CD4-positive, alpha-beta T cell (primary cell): ENCODE data around the gene POLR3H. TPM values are rescaled to one million over a fixed set of nuclear protein-coding genes. Genes with fewer than 3 reads are reported as not detected.

Experiments
- ATAC-seq: fragments of 200-7000 bp; cut with Tn5 transposase; one replicate; pipeline ENCODE4 v1.10.0; 2022; ENCODE audit warnings: mild to moderate bottlenecking; ENCODE audit not compliant: poor library complexity
- CTCF ChIA-PET: fragments of 350-600 bp; sonication (Branson Sonifier 250); formaldehyde crosslinking; loops from one replicate; lab custom pipeline; 2021; ENCODE audit warnings: antibody characterized with exemption, inconsistent platforms; lab: Charles Lee
- POLR2A ChIA-PET: fragments of 350-600 bp; sonication (Branson Sonifier 250); formaldehyde crosslinking; loops from one replicate; lab custom pipeline; 2021; ENCODE audit warnings: antibody characterized with exemption, inconsistent platforms; lab: Charles Lee
- DNase-seq, 14 experiments: peaks; one replicate each; pipeline ENCODE4 v3.0.0-alpha.2; 2013 to 2020; ENCODE audit warnings: mixed read lengths in 2 of 14
- H3K27ac ChIP-seq, 2 donors: one replicate each; pipeline versions ENCODE4 v1.5.1 to v1.7.0; 2013; ENCODE audit warnings: low read length in 2 of 2, low read depth in 1 of 2, mild to moderate bottlenecking in 1 of 2
- H3K27me3 ChIP-seq, 2 experiments: 1 replicate in 1 of 2; 2 replicates in 1 of 2; pipeline versions ENCODE4 v1.6.1 to v1.7.0; 2013; ENCODE audit warnings: low read length in 2 of 2, control low read depth in 1 of 2, mild to moderate bottlenecking in 1 of 2, moderate library complexity in 1 of 2; ENCODE audit not compliant: insufficient read depth in 2 of 2, control insufficient read depth in 1 of 2
- H3K36me3 ChIP-seq: one replicate; pipeline ENCODE4 v1.6.1; 2013; ENCODE audit warnings: low read length, control low read depth; ENCODE audit not compliant: insufficient read depth
- H3K4me1 ChIP-seq: one replicate; pipeline ENCODE4 v1.6.1; 2013; ENCODE audit warnings: low read length, control low read depth; ENCODE audit not compliant: insufficient read depth
- H3K4me3 ChIP-seq: one replicate; pipeline ENCODE4 v1.5.1; 2013; ENCODE audit warnings: mild to moderate bottlenecking, low read length, moderate library complexity
- H3K9me3 ChIP-seq, 2 experiments: 1 replicate in 1 of 2; 2 replicates in 1 of 2; pipeline versions ENCODE4 v1.6.1 to v1.7.0; 2013; ENCODE audit warnings: low read length in 2 of 2, mild to moderate bottlenecking in 2 of 2, control low read depth in 1 of 2, moderate library complexity in 1 of 2; ENCODE audit not compliant: control insufficient read depth in 1 of 2, insufficient read depth in 1 of 2
- H3K27ac Mint-ChIP-seq: one replicate; pipeline ENCODE4 v1.8.0; 2020; ENCODE audit warnings: mixed read lengths
- H3K27me3 Mint-ChIP-seq: one replicate; pipeline ENCODE4 v1.8.0; 2021; ENCODE audit warnings: mixed read lengths
- H3K36me3 Mint-ChIP-seq: one replicate; pipeline ENCODE4 v1.8.0; 2021; ENCODE audit warnings: low read depth, mixed read lengths
- H3K4me1 Mint-ChIP-seq: one replicate; pipeline ENCODE4 v1.8.0; 2021; ENCODE audit warnings: low read depth, mixed read lengths
- H3K4me3 Mint-ChIP-seq: one replicate; pipeline ENCODE4 v1.8.0; 2020; ENCODE audit warnings: mild to moderate bottlenecking, mixed read lengths
- H3K9me3 Mint-ChIP-seq: one replicate; pipeline ENCODE4 v1.8.0; 2020; ENCODE audit warnings: mixed read lengths
- CTCF ChIP-seq: fragments of 200-600 bp; IDR thresholded peaks from one replicate; pipeline ENCODE4 v1.8.0; 2022; ENCODE audit warnings: antibody characterized with exemption, mild to moderate bottlenecking
- intact Hi-C, 2 experiments: fragments of 100-400 bp; cut with DNase I in 1 of 2; cut with micrococcal nuclease in 1 of 2; formaldehyde crosslinking; loops; one replicate each; pipeline versions ENCODE4 v1.15.1 to v1.9.0; 2023 to 2025; cut with DNase I, micrococcal nuclease
- total RNA-seq, 174 experiments: library from RNA in 2 of 174; stranded (reverse) in 2 of 174; gene quantifications; one replicate each; pipeline ENCODE4 v1.2.3 and lab custom pipeline; 2021 to 2026

The POLR3H gene
- total RNA-seq, 2 experiments from 2014 or later, result 13.4 to 17.3 TPM

GRCh38 chr22:41582694-41583093 is 38.4 kb upstream of the POLR3H start:
- Mint-ChIP-seq H3K36me3 (peaks cover 46% of the 10 kb centered on the region), H3K4me3 (no peak overlapping the region), H3K4me1 (no peaks in the 10 kb centered on the region), H3K27me3 (no peaks in the 10 kb centered on the region), H3K27ac (no peak overlapping the region), H3K9me3 (no peaks in the 10 kb centered on the region)
- ChIA-PET POLR2A (interaction anchor here (1.2 kb wide), 1 partner anchor 114 kb away, joined by 3 read pairs; the partner anchor contains the start of genes ACO2 and PHF5A), CTCF (no interaction called here)
- intact Hi-C loops, result no loop called here
- Histone ChIP-seq H3K4me1 (no peaks in the 10 kb centered on the region), H3K36me3 (peaks cover 64% of the 10 kb centered on the region), H3K9me3 (no peaks in the 10 kb centered on the region), H3K27ac (no peak overlapping the region), H3K27me3 (no peaks in the 10 kb centered on the region), H3K4me3 (no peak overlapping the region)
- no peak for ATAC-seq
- no peak for DNase-seq
- no peak for TF ChIP-seq CTCF

- peaks cover 58% of the 10 kb centered on the region for H3K36me3 Mint-ChIP-seq
- DNase-seq (no peak), ATAC-seq (no peak)
- H3K36me3 ChIP-seq, result peaks cover 64% of the 10 kb centered on the region
- H3K27ac Mint-ChIP-seq, result no peak overlapping the region
- H3K4me1 ChIP-seq, result no peaks in the 10 kb centered on the region
- intact Hi-C loops, result no loop called here
- no peaks in the 10 kb centered on the region for H3K9me3 ChIP-seq
- H3K4me1 Mint-ChIP-seq, result no peaks in the 10 kb centered on the region
- ChIA-PET CTCF (no interaction called here), POLR2A (interaction anchor here (0.9 to 1.7 kb wide), 2 partner anchors 10 kb away, joined by 4 to 7 read pairs; partner anchors contain the start of gene PMM1)
- TF ChIP-seq CTCF, result no peak
- no peak overlapping the region for H3K27ac ChIP-seq
- no peaks in the 10 kb centered on the region for H3K27me3 Mint-ChIP-seq
- H3K4me3 ChIP-seq, result no peak overlapping the region
- no peaks in the 10 kb centered on the region for H3K9me3 Mint-ChIP-seq
- no peak overlapping the region for H3K4me3 Mint-ChIP-seq
- H3K27me3 ChIP-seq, result no peaks in the 10 kb centered on the region
Measured at GRCh38 chr22:41579997-41580355, 35.7 kb upstream of the POLR3H start.

- no peaks in the 10 kb centered on the region for H3K4me1 Mint-ChIP-seq
- peaks cover 52% of the 10 kb centered on the region for H3K36me3 Mint-ChIP-seq
- H3K9me3 ChIP-seq, result no peaks in the 10 kb centered on the region
- no peak for TF ChIP-seq CTCF
- ChIA-PET POLR2A (interaction anchor here (0.9 kb wide), 1 partner anchor 10 kb away, joined by 4 read pairs; the partner anchor contains the start of gene PMM1), CTCF (no interaction called here)
- H3K4me3 ChIP-seq, result no peak overlapping the region
- no peak overlapping the region for H3K27ac ChIP-seq
- intact Hi-C loops, result no loop called here
- H3K27ac Mint-ChIP-seq, result no peak overlapping the region
- no peaks in the 10 kb centered on the region for H3K9me3 Mint-ChIP-seq
- peaks cover 58% of the 10 kb centered on the region for H3K36me3 ChIP-seq
- H3K4me3 Mint-ChIP-seq, result no peak overlapping the region
- ATAC-seq (no peak), DNase-seq (no peak)
- H3K27me3 Mint-ChIP-seq, result no peaks in the 10 kb centered on the region
- H3K27me3 ChIP-seq, result no peaks in the 10 kb centered on the region
- no peaks in the 10 kb centered on the region for H3K4me1 ChIP-seq
Measured at GRCh38 chr22:41579297-41579996, 35.2 kb upstream of the POLR3H start.
